ENCODE results near the gene KRTAP22-2. TPM values are rescaled to one million over a fixed set of nuclear protein-coding genes. Genes with fewer than 3 reads are reported as not detected.
A peak's percentile ranks its signal among the peaks of the same experiment; 100 is the strongest.

The KRTAP22-2 gene
- polyA plus RNA-seq (2013, experiment 1 of 2; ENCODE audit: insufficient read length), result not detected
- polyA plus RNA-seq (2013, experiment 2 of 2; ENCODE audit: insufficient read length), result not detected

DNA sequence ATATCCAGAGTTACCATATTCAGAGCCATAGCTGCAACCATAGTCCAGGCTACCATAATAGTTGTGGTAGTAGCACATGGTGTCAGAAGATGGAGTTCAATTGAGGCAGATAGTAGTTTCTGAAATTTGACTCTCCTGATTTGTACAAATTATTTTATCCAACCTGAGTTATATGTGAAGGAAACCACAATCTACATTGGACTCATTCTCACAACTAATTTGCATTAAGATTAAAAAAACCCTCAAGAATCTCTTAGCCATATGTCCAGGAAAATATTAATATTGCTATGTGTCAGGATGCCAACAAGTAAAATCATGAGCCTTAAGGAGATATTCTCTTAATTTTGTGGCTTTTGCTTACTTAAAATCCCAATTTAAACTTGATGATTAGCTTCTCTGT, at the start of gene KRTAP22-2:
TSS of gene KRTAP22-2 (minus strand) at position 101 of the 400 bp plus-strand sequence.
- no peak for DNase-seq

DNA sequence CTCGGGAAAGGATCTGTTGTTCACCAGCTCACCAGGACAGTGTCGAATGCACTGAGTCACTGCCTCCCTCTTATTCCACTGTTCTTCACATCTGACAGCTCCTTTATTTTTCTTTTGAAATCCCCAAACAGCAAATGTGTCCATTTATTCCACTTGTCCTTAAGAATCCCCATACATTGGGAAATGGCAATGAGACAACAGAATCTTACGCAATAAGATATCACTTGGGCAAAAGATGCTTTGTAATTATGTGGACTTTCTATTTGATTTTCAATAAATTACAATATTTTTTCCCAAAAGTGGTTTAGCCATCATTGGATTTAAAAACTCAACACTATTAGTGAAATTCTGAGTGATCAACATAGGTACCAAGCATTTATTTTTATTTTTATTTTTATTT, 48.5 kb upstream of the KRTAP22-2 start:
- no peak for DNase-seq

DNA sequence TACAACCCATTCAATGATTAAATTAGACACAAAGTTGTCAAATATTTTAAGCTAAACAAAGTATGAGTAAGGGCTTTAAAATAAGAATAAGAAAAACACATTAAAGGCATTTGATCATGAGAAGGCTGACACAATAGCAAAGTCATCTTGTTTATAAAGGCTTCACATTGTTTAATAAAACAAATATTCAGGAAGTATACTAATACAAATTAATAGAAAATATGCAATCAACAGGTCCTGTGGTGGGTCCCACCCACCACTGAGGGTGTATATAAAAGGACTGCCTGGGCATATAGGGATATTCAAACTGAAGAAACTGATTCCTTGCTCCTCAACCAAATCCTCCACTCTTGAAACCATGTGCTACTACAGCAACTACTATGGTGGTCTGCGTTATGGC, 44.7 kb upstream of the KRTAP22-2 start, which contains the start of gene KRTAP20-2:
TSS of gene KRTAP20-2 (plus strand) at position 301 of the 400 bp plus-strand sequence. CDS start at position 359, 58 bp downstream.
- no peak for DNase-seq

DNA sequence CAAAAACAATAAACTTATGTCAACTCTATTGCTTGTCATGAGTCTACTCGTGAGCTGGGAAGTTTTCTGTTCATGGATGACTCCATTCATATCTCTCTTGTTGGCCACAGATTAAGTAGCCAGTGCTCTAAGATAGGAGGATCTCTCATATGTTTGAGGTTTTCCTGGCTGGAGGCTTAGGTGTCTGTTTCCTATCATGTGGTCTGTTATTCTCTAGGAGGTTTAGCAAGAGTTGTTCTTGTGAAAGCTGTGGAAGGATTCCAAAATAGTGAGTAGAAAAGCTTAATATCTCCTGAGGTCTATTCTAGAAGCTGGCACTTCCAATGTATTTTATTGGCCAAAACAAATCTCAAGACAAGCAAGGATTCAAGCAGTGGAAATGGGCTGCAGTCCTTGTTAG, 39.0 kb upstream of the KRTAP22-2 start:
- DNase-seq, result no peak

DNA sequence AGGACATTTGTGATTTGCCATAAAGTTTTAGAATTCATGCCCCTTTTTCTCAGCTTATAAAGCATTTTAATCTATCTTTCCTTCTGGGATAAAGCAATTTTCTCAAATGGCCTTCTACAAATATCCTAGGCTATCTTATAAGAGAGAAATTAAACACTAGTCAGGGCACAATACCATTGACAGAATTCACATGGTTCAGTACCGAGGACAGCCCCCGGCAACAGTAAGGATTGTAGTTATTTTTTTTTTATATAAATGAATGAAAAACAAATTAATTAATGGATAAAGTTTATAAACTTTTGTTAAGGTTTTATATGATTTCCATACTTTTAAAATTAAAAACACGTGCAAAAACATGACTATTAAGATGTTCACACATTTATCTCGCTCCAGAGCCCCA, 37.9 kb upstream of the KRTAP22-2 start:
- DNase-seq, result no peak

DNA sequence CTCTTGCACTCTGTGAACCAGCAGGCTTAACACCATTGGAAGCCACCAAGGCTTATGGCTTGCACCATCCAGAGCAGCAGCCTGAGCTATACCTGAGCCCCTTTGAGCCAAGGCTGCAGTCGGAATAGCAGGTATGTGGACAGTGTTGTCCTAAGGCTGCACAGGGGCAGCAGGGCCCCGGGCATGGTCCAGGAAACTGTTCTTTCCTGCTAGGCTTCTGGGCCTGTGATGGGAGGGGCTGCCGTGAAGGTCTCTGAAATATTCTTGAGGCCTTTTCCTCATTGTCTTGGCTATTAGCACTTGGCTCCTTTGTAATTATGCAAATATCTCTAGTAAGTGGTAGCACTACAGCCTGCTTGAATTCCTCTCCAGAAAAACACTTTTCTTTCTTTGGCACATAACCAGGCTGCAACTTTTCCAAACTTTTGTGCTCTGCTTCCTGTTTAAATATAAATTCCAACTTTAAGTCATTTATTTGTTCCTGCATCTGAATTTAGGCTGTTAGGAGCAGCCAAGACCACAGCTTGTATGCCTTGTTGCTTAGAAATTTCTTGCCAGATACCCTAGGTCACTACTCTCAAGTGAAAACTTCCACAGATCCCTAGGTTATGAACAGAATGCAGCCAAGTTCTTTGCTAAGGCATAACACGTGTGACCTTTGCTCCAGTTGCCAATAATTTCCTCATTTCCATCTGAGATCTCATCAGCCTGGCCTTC, 35.4 kb upstream of the KRTAP22-2 start:
- DNase-seq, result no peak

DNA sequence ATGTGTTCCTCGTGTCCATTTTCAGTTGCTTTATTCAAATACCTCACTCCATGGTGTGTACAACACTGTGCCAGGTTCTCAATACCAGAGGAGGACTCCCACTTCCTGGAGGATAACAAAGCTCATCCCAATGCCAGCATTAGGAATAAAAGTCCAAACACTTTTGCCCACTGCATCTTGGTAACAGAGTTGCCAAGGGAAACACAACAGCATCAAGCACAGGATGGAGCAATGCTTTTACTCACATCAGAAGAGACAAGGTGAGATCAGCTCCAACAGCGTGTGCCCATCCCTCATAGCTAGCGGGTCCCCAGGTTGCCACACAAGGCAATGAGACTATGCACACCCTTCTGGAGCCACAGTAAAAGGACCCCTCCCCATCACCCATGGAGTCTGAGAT, 33.2 kb upstream of the KRTAP22-2 start:
- DNase-seq, result no peak

DNA sequence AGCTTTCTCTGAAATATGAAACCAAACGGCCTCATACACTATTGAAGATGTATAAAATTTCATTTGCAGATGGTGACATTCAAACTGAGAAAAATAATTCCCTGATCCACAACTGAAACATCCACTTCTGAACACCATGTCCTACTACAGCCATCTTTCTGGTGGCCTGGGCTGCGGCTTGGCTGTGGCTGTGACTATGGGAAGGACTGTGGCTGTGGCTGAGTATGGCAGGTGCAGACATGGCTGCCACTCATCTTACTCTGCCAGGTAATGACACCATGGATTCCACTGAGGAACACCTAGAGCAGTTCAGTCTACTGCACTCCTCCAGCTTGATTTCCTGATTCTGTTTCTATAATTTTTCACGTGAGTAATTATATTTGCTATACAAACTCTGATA, 30.3 kb upstream of the KRTAP22-2 start, which contains the start of gene KRTAP20-4:
TSS of gene KRTAP20-4 (plus strand) at position 106 of the 400 bp plus-strand sequence.
- no peak for DNase-seq

DNA sequence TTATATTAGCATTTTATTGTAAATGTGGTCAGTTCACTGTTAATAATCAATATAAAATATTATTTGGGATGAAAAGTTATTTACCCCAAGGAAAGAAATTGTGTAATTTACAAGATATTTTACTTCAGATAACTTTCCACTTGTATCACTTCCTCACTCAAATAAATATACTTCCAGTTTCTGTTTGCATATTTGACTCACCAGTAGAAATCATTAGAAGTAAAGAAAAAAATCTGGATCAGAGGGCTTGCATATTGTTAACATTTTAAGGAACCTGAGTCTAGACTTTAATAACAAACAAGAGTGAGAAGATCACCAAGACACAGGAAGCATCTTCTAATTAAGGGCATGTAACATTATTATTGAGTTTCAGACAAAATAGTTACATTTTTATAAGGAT, 29.9 kb upstream of the KRTAP22-2 start:
- DNase-seq, result no peak

DNA sequence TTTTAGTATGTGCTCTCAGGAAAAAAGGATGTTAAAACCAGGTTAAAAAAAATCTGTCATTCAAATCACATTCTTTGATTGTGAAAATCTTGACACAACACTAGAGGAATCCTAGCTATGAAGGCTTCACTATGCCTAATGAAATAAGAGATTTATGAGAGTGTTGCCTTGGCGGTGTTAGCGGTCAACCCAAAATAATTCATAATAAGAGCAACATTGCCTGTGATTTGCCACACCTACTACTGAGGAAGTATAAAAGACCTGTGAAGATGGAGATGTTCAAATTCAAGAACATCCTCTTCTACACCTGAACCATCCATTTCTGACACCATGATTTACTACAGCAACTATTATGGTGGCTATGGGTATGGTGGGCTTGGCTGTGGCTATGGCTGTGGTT, 25.9 kb upstream of the KRTAP22-2 start, which contains the start of gene KRTAP20-1:
TSS of gene KRTAP20-1 (plus strand) at position 301 of the 400 bp plus-strand sequence. CDS start at position 331, 30 bp downstream.
- DNase-seq, result no peak

DNA sequence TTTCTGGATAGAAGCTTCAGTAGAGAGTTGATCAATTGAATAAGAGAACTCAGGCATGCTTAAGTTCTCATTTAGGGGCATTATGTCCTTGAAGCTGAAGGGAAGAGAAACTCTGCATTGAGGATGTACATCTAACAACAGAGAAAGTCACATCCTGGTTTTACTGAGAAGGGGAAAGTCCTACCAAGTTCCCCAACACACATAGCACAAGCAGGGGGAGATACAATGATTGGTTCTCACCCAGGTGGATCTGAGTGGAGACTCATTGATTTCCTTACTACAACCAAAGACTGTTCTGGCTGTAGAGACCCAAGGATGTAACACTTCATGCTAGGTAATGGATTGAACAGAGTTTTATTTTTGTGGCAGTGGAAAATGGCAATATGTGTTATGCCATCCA, 25.0 kb upstream of the KRTAP22-2 start:
- no peak for DNase-seq

DNA sequence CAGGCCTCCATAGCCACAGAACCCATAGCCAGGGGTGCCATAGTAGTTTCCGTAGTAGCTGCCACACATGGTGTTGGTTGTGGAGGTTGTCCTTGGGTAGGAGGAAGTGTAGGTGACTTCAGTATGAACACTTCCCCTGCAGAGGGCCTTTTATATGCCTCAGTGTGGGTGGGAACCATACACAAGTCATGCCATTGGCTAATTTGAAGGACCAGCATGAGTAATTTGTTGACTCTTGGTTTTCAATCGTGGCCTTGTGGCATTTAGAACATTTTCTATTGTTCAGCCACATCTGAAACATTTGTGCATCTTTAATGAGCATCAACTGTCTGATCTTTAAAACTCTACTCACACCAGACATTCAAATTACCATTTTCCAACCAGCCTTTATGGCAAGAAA, 23.6 kb upstream of the KRTAP22-2 start, which contains the start of gene KRTAP6-1:
TSS of gene KRTAP6-1 (minus strand) at position 95 of the 400 bp plus-strand sequence. CDS start at position 69, 26 bp downstream.
- no peak for DNase-seq

DNA sequence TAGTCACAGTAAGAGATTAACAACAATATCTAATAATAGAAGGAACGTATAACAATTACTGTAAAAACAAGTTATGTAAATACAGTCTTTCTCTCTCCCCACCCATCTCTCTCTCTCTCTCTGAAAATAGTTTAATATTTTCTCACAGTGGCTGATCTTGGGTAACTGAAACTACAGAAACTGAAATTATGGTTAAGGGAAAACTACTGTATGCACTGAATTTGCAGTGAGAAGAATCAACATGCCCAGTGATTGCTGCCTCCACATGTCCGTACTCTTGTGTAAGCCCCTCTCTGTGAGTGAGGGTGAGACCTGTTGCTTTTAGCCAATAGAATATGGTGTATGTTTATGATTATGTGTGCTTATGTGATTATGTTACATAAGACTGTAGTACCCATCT, 21.9 kb upstream of the KRTAP22-2 start:
- no peak for DNase-seq

DNA sequence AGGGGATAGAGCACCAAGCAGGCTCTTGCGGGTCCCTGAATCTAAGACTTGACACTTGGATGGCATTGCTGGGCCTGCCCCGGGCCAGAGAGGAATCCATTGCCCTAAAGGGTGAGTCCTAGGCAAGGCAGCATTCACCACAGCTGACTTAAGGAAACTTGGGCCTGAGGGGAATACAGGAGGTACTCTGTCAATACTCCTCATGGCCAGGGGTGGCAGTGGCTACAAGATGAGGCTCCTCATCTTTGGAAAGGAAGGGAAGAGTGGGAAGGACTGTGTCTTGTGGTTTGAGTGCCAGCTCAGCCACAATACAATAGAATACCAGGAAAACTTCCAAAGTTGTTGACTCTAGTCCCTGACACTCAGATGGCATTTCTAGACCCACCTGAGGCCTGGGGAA, 15.8 kb upstream of the KRTAP22-2 start:
- DNase-seq, result no peak

DNA sequence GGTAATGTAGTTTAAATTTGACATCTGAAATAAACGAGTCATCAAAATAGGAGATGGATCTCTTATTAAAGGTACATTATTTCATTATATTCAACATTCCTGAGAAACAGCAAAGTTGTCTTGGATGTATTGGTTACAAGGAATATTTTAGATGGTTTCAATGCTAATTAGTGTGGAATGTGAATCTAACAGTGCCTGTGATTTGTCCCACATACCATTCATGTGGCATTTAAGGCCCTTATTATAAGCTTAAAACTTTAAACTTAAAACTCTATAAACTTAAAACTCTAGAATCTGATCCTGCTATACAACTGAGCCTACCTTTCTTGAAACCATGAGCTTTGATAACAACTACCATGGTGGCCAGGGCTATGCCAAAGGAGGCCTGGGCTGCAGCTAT, 10.6 kb upstream of the KRTAP22-2 start, which contains the start of gene KRTAP22-1:
TSS of gene KRTAP22-1 (plus strand) at position 301 of the 400 bp plus-strand sequence.
- no peak for DNase-seq

DNA sequence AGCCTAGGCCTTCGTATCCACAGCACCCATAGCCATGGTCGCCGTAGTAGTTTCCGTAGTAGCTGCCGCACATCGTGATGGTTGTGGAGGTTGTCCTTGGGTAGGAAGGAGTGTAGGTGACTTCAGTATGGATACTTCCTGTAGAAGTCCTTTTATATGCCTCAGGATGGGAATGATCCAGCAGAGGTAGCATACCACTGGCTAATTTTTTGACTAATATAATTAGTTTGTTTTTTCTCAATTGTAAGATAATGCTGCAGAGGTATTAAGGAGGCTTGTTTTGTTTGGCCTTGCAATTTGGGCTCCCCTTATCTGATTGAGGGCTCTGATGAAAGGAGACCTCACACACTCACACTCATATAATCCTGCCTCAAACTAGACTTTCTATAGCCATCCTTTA, 8.6 kb upstream of the KRTAP22-2 start, which contains the start of gene KRTAP6-2:
TSS of gene KRTAP6-2 (minus strand) at position 101 of the 400 bp plus-strand sequence. CDS start at position 73, 28 bp downstream.
- DNase-seq, result no peak

DNA sequence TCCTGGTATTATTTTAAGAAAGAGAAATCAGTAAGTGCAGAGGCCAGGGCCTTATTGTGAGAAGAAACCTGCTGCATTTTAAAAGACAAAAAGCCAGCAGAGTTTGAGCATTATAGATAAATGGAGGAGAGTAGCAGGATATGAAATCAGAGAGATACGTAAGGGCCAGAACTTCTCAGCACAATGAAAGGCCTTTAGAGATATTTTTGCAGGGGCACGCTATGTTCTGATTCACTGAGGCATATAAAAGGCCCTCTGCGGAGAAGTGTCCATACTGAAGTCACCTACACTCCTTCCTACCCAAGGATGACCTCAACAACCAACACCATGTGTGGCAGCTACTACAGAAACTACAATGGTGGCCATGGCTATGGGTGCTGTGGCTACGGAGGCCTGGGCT, 1.9 kb upstream of the KRTAP22-2 start, which contains the start of gene KRTAP6-3:
TSS of gene KRTAP6-3 (plus strand) at position 301 of the 400 bp plus-strand sequence. CDS start at position 307, 6 bp downstream.
- DNase-seq, result no peak

DNA sequence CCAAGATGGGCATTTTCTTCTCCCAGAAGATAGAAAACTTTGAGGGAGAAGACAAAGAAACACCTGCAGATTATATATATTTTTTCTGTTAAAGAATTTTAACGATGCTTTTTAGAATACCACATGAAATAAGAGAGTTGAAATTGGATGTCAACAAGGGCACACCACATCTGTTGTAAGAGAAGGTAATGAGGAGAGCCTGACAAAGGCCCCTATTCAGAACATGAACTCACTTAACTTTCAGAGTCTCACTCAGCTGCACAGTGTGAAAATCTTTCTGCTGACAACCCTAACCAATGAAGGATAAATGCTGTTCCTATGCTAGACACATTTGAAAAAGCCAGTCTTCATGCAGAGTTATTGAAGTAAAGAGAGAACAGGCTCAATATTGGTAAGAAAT, 7.3 kb downstream of the KRTAP22-2 start:
- DNase-seq, result no peak

DNA sequence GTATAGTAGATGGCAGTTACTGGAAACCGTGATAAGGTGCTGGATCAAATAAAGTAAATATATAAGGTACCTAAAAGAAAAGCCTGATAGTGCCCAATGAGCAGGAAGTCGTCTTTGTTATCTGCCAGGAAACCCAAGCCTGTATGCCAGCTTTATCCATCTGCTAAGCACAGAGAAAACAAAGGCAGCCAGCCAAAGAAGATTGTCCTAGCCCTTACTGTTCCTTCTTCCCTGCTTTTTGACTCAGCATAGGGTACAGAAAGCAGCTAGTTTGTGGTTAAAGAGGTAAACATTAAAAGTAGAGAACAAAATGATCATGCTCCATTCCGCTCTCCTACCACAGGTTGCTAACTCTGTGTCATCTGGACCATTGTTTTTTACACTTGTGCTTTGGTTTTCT, 10.1 kb downstream of the KRTAP22-2 start:
- no peak for DNase-seq

DNA sequence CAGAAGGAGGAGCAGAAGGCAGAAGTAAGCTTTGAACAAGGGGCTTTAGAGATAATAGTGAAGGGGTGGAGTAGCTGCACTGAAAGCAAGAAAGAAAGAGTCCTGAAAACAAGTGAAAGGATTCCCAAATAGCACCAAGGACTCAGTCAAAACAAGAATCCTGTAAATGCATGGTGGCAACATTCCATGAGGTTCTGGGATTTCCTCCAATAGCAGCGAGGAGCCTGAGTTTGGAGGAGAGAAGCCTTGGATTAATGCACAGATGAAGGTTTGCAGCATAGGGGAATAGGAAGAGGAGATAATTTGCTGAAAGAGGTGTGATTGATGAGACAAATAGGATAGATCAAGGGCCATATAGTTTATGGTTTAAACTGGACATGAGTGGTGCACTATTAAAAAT, 10.9 kb downstream of the KRTAP22-2 start:
- no peak for DNase-seq

DNA sequence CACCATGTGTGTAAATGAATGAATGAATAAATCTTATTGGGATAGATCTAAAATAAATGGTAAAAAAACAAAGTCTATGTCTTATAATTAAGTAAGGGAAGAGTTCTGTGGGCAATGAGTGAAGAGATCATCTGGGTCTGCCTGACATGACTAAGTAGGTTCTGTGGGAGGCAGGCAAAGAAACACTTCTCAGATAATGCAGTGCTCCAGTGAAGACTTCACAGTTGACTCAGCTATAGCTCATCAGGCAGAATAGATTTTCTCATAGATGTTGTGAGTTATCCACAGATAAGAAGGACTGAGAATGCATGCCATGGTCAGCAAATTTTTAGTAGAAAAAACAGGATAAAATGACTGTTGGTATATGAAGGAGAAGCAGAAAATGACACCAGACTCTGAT, 12.4 kb downstream of the KRTAP22-2 start:
- peak; percentile 5 for DNase-seq

DNA sequence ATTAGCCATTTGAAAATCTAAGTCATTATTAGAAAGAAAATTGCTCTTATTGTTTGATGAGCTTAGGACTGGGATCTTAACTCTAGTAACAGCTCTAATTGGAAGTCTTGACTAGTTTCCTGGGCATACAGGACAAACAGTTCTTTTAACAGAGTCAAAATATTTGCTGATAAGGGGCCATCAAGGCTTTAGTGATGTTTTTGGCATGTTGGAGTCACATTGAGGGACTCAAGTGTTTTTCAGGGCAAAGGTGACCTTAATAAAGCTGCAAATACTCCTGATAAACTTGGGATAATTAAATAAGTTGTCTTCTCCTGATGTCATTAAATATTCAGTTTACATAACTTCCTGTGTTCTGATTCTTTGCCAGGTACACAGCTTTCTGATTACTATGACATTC, 22.6 kb downstream of the KRTAP22-2 start:
- DNase-seq, result no peak

DNA sequence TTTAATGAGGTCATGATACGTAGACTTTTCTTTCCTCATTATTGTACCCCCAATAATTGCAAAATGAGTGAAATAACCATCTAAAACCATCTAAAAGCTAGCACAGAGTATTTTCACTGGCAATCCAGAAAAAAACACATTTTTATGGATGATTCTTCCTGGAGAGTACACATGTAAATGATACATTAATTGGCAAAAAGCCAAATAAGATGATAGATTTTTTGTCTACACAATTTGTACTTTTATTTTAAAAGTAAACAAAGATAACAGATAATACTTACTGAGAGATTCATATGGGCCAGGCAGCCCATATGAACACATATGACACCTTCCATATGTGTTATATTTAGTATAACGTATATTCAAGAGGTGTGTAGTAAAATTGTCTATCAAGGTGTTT, 26.6 kb downstream of the KRTAP22-2 start:
- DNase-seq, result no peak

DNA sequence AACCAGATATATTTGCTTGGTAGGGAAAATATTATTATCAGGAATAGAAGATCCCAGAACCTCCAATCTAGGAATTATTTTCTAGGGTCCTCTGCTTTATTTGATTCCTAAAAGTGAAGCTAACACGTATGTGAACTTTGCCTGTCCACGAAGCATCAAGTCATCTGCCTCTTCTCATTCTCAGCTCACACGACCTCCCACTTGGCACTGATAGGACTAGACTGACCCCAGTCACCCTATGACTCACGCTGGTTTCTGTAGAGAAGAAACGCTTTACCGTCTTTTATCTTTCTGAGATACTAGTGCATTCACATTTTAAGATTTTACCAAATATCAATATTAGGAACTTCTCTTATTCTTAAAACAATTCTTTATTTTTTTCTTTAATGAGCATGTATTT, 27.1 kb downstream of the KRTAP22-2 start:
- no peak for DNase-seq
